ENCODE results near the gene ABCA4.

Gene ABCA4

DNA sequence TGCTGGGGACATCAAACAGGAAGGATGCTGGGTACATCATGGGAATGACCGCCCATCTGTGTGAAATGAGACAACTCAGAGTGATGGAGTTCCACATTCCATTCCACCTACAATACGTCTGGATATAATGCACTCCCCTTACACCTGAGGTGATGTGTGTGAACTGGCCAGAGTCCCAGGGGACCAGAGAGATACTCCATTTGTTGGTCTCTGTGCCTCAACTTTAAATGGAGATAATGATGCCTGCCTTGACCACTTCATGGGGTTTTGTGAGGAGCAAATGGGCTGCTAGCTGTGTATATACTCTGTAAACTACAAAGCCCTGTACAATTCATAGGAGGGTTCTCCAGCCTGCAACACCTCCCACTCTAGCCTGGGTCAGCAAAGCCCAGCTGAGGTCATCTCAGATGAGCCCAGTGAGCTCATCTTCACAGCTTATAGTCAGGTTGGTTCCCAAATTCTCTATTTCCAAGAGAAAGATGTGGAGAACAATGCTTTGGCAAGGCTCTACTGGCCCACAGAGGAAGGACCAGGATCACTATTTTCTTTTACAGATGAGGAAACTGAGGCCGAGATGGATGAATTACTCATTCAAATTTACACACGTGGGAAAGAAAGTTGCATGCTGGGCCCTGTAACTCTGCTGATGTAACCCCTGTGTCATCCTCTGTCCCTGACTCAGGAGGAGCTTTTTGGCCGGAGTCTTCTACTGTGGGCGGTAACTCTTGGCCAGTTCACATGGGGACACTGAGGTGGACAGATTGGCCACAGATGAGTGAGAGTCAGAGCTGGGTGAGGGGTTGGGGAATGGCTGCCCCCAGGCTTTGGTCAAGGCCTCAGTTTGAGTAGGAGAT lies 106.1 kb downstream of the ABCA4 start:
- TF ChIP-seq, protein P1, sequence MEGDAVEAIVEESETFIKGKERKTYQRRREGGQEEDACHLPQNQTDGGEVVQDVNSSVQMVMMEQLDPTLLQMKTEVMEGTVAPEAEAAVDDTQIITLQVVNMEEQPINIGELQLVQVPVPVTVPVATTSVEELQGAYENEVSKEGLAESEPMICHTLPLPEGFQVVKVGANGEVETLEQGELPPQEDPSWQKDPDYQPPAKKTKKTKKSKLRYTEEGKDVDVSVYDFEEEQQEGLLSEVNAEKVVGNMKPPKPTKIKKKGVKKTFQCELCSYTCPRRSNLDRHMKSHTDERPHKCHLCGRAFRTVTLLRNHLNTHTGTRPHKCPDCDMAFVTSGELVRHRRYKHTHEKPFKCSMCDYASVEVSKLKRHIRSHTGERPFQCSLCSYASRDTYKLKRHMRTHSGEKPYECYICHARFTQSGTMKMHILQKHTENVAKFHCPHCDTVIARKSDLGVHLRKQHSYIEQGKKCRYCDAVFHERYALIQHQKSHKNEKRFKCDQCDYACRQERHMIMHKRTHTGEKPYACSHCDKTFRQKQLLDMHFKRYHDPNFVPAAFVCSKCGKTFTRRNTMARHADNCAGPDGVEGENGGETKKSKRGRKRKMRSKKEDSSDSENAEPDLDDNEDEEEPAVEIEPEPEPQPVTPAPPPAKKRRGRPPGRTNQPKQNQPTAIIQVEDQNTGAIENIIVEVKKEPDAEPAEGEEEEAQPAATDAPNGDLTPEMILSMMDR (IDR thresholded peaks at IDR 0.05; ENCODE audit: insufficient read depth, low read length, missing control alignments) = no peak
- DNase-seq (ENCODE audit: low read depth, low spot score) = no peak
- H3K4me3 ChIP-seq (ENCODE audit: low read depth, low read length) = no peak overlapping the region
- ChIA-PET POLR2A (interaction anchor here (0.6 kb wide), 1 partner anchor 725 kb away, joined by 4 read pairs; no protein-coding TSS in a partner anchor), CTCF (interaction anchor here (0.8 to 5.4 kb wide), 7 partner anchors 12 to 321 kb away, joined by 3 to 41 read pairs (median 6); partner anchors contain the start of gene GCLM)

DNA sequence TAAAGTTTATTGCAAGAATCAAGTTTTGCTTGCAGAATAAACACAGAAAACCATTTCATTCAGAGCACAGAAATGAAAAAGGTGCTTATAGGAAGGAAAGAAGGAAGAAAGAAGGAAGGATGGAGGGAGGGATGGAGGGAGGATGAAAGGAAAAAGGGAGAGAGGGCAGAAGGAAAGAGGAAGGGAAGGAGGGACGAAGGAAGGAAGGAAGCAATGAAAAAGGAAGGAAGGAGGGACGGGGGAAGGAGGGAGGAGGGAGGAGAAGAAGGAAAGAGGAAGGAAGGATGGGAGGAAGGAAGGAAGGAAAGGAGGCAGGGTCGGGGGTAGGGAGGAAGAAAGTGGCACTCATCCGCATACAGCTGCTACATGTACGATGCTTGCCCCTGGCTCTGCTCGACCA lies 106.9 kb downstream of the ABCA4 start:
- TF ChIP-seq, protein P1 (IDR thresholded peaks at IDR 0.05; ENCODE audit: insufficient read depth, low read length, missing control alignments) = no peak
- DNase-seq (ENCODE audit: low read depth, low spot score) = no peak
- no peak overlapping the region for H3K4me3 ChIP-seq (ENCODE audit: low read depth, low read length)
- CTCF ChIA-PET = interaction anchor here (0.8 to 5.4 kb wide), 3 partner anchors 13 to 321 kb away, joined by 3 to 41 read pairs (median 6); partner anchors contain the start of gene GCLM
- POLR2A ChIA-PET = no interaction called here

DNA sequence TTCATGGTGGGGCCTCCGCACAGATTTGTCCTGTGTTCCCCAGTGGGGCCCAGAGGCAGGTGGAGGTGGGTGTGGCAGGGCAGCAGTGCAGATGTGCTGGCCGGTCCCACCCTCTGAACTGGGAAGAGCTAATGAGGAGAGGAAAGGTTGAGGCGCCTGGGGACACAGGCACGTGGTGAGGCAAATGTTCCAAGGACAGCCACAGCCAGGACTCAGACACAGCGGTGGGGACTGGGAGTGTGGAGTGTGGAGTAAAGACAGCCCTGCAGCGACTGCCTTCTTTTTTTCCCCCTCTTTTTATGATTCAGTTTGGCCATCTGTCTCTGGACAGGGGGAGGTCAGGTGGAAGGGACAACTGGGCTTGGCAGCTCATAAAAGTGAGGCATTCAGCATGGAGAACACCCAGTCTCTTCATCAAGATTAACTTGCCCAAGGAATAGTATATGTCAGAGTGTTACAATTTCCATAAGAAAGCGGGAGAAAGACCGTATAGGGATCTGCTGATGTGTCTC lies 107.5 kb downstream of the ABCA4 start:
- ChIA-PET CTCF (interaction anchor here (0.8 to 5.4 kb wide), 6 partner anchors 13 to 322 kb away, joined by 3 to 41 read pairs (median 5); partner anchors contain the start of gene GCLM), POLR2A (no interaction called here)
- no peak for DNase-seq (ENCODE audit: low read depth, low spot score)
- H3K4me3 ChIP-seq (ENCODE audit: low read depth, low read length) = no peak overlapping the region
- TF ChIP-seq, protein P1 (IDR thresholded peaks at IDR 0.05; ENCODE audit: insufficient read depth, low read length, missing control alignments) = no peak

DNA sequence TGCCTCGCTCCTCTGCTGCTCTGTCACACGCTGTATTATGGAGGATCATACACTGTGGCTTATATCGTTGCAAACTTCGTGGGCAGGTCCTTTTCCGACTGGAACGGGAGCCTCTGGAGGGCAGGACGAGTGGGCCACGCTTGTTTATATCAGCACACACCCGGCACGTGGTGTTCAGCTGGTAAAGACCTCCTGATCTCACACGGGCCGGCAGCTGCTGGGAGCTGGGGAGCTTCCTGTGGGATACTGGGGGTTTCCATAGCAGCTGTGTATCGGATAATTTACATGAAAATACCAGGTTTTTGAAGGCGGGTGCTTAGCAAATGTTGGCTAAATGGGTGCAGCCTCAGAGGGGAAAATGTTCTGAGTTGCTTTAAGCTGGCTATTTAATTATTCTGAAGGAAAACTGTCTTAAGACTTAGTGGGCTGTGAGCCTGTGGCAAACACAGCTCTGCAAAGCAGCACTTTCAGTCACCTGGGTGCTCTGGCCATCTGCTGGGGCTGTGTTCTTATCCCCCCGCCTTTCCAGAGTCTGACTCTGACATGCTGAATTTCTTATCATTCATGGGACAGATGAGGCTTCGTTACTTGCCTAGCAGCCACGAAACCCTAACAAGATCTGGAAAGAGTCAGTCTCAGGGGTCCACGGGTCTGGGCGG lies 108.1 kb downstream of the ABCA4 start:
- CTCF ChIA-PET = interaction anchor here (0.6 to 2.0 kb wide), 4 partner anchors 13 to 451 kb away, joined by 3 to 12 read pairs (median 4); no protein-coding TSS in a partner anchor
- DNase-seq (ENCODE audit: low read depth, low spot score) = no peak
- POLR2A ChIA-PET = no interaction called here
- H3K4me3 ChIP-seq (ENCODE audit: low read depth, low read length) = no peak overlapping the region
- TF ChIP-seq, protein P1 (IDR thresholded peaks at IDR 0.05; ENCODE audit: insufficient read depth, low read length, missing control alignments) = no peak

DNA sequence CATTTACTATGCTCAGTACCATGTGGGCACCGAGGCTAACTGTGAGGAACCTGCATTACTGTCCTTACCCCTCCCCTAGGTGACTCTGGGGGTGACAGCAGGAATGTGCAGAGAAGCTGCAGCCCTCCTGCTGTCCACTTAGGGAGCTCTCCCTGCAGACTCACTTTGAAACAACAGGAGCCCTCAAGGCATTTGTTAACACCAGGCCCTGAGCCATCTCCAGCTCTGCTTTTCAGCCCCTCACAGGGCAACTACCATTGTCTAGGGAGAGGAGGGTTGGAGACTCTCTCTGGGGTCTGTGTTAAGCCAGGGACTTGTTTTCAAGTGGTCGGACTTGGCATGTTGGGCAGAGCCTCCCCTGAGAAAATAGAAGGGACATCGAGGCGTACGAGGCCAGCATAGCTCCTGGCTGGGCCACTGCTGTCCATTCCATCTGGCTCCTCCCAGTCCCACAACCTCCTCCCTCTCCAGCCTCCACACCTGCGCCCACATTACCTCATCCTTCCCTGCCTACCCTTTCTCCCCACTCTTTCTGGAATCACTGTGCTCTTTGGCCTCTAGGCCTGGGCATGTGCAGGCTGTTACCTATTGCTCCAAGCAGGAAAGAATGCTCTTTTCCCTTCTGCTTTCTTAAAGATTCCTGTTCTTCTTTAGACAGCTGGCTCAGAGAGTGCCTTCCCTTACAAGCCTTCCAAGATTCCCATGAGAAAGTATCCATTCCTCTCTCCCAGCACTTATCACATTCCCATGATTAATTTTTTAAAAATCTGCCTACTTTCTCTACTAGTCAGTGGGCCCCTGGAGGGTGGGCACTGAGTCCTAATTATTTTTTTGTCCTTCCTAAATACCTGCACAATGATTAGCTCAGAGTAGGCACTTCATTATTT lies 109.0 kb downstream of the ABCA4 start:
- DNase-seq (ENCODE audit: low read depth, low spot score) = no peak
- TF ChIP-seq, protein P1 (IDR thresholded peaks at IDR 0.05; ENCODE audit: insufficient read depth, low read length, missing control alignments) = no peak
- CTCF ChIA-PET = interaction anchor here (0.6 to 2.0 kb wide), 6 partner anchors 14 to 452 kb away, joined by 3 to 12 read pairs (median 4); no protein-coding TSS in a partner anchor
- POLR2A ChIA-PET = no interaction called here
- H3K4me3 ChIP-seq (ENCODE audit: low read depth, low read length) = no peak overlapping the region

Data from AG04449 (cell line).